Esophagus muscularis mucosa (tissue), 4 donors: ENCODE measurements around the gene TMEM135. TPM values are rescaled to one million over a fixed set of nuclear protein-coding genes. Genes with fewer than 3 reads are reported as not detected.

ENCODE experiments used
- DNase-seq: peaks from one replicate; pipeline ENCODE4 v3.0.0-alpha.2; 2017; ENCODE audit errors: extremely low spot score
- H3K27ac ChIP-seq, 4 donors: fragments of 200-600 bp; sonication (generic); replicated peaks in 1 of 4; 1 replicate in 3 of 4; 2 replicates in 1 of 4; pipeline ENCODE4 v1.5.1; 2016 to 2019; ENCODE audit warnings: mild to moderate bottlenecking in 1 of 4
- H3K27me3 ChIP-seq, 4 donors: fragments of 200-600 bp; sonication (generic); one replicate each; pipeline versions ENCODE4 v1.5.1 to v1.6.0; 2016 to 2019
- H3K36me3 ChIP-seq, 4 donors: fragments of 200-600 bp; sonication (generic); one replicate each; pipeline ENCODE4 v1.5.1; 2016 to 2019
- H3K4me1 ChIP-seq, 4 donors: fragments of 200-600 bp; sonication (generic); one replicate each; pipeline ENCODE4 v1.5.1; 2016 to 2019
- H3K4me3 ChIP-seq, 4 donors: fragments of 200-600 bp; sonication (generic); 1 replicate in 2 of 4; 2 replicates in 2 of 4; pipeline ENCODE4 v1.5.1; 2016 to 2019; ENCODE audit warnings: mild to moderate bottlenecking in 4 of 4, moderate library complexity in 1 of 4
- H3K9me3 ChIP-seq, 4 donors: fragments of 200-600 bp; sonication (generic); 1 replicate in 3 of 4; 2 replicates in 1 of 4; pipeline ENCODE4 v1.5.1; 2016 to 2019
- CTCF ChIP-seq, 3 experiments: fragments of 200-600 bp in 2 of 3; fragments of 450-650 bp in 1 of 3; sonication (generic) in 2 of 3; IDR thresholded peaks; one replicate each; pipeline ENCODE4 v1.5.1; 2017 to 2019; ENCODE audit warnings: antibody characterized with exemption in 3 of 3, mild to moderate bottlenecking in 2 of 3, moderate library complexity in 1 of 3
- EP300 ChIP-seq: sonication (generic); formaldehyde crosslinking; IDR thresholded peaks from one replicate; pipeline ENCODE4 v1.6.1; 2017; ENCODE audit warnings: antibody characterized with exemption
- POLR2A ChIP-seq: fragments of 450-650 bp; IDR thresholded peaks from one replicate; pipeline ENCODE4 v1.6.1; 2017; ENCODE audit warnings: antibody characterized with exemption, moderate library complexity, mild to moderate bottlenecking, low read depth
- POLR2AphosphoS5 ChIP-seq, 2 donors: sonication (generic); formaldehyde crosslinking; IDR thresholded peaks; one replicate each; pipeline ENCODE4 v1.6.1; 2017; ENCODE audit warnings: antibody characterized with exemption in 2 of 2
- WGBS: methylation state at CpG from one replicate; pipeline ENCODE4 v1.1.5; 2018; 5-methylcytosine and 5-hydroxymethylcytosine counted together
- intact Hi-C: fragments of 100-400 bp; cut with DNase I; formaldehyde crosslinking; loops from one replicate; pipeline ENCODE4 v1.15.1; 2023
- total RNA-seq, 4 donors: library from RNA; depleted of rRNA; stranded (reverse); fragments of >200 nt; gene quantifications; one replicate each; pipeline versions ENCODE4 v1.1.0 to v1.2.1, GENCODE V29; 2016

The TMEM135 gene
- total RNA-seq, 4 donors from 2014 or later = 11.6 to 19.5 (median 14.9) TPM

GRCh38 chr11:87258171-87258833 lies 220.6 kb downstream of the TMEM135 start:
- Histone ChIP-seq H3K27ac (no peak overlapping the region), H3K4me3 (no peak overlapping the region), H3K27me3 (no peaks in the 10 kb centered on the region), H3K4me1 (peaks cover 0 to 22% (median 10%) of the 10 kb centered on the region in 4 donors), H3K36me3 (no peaks in the 10 kb centered on the region), H3K9me3 (no peaks in the 10 kb centered on the region)
- no peak for TF ChIP-seq POLR2AphosphoS5 (IDR thresholded peaks at IDR 0.05)
- no peak for TF ChIP-seq POLR2A
- no peak for TF ChIP-seq EP300
- TF ChIP-seq CTCF (IDR thresholded peaks at IDR 0.05) = no peak
- intact Hi-C loops = no loop called here
- no peak for DNase-seq
- 7% methylated on average over 1 of the region's 1 CpG for WGBS

GRCh38 chr11:87259736-87260135 lies 222.0 kb downstream of the TMEM135 start:
- whole genome bisulfite sequencing = 62% methylated on average over 1 of the region's 1 CpG
- no peaks in the 10 kb centered on the region for H3K36me3 ChIP-seq
- intact Hi-C loops = loop anchor here (5.0 kb wide), 1 partner anchor 222 kb away; the partner anchor contains the start of gene TMEM135
- DNase-seq = no peak
- H3K27me3 ChIP-seq = no peaks in the 10 kb centered on the region
- H3K27ac ChIP-seq = no peak overlapping the region
- H3K9me3 ChIP-seq = no peaks in the 10 kb centered on the region
- no peak for TF ChIP-seq POLR2AphosphoS5 (IDR thresholded peaks at IDR 0.05)
- TF ChIP-seq POLR2A = no peak
- no peak for TF ChIP-seq EP300
- no peak for TF ChIP-seq CTCF (IDR thresholded peaks at IDR 0.05)
- H3K4me1 ChIP-seq = peaks cover 0 to 19% (median 10%) of the 10 kb centered on the region in 4 donors
- no peak overlapping the region for H3K4me3 ChIP-seq

- intact Hi-C loops = loop anchor here (5.0 kb wide), 1 partner anchor 224 kb away; the partner anchor contains the start of gene TMEM135
- Histone ChIP-seq H3K4me3 (no peak overlapping the region), H3K4me1 (peaks cover 0 to 19% (median 15%) of the 10 kb centered on the region in 4 donors), H3K27me3 (no peaks in the 10 kb centered on the region), H3K9me3 (no peaks in the 10 kb centered on the region), H3K27ac (no peak overlapping the region), H3K36me3 (no peaks in the 10 kb centered on the region)
- no peak for DNase-seq
- WGBS = 61% methylated on average over 3 of the region's 3 CpGs
- TF ChIP-seq POLR2AphosphoS5 (IDR thresholded peaks at IDR 0.05) = no peak
- TF ChIP-seq POLR2A = no peak
- TF ChIP-seq CTCF (IDR thresholded peaks at IDR 0.05) = no peak
- no peak for TF ChIP-seq EP300
Measured at GRCh38 chr11:87260811-87261210, 223.1 kb downstream of the TMEM135 start.

GRCh38 chr11:87263264-87263838 lies 225.6 kb downstream of the TMEM135 start:
- Histone ChIP-seq H3K9me3 (no peaks in the 10 kb centered on the region), H3K36me3 (no peaks in the 10 kb centered on the region), H3K4me1 (peaks cover 0 to 27% (median 18%) of the 10 kb centered on the region in 4 donors), H3K27me3 (no peaks in the 10 kb centered on the region), H3K4me3 (no peak overlapping the region), H3K27ac (no peak overlapping the region)
- TF ChIP-seq POLR2AphosphoS5 (IDR thresholded peaks at IDR 0.05) = no peak
- no peak for TF ChIP-seq POLR2A
- TF ChIP-seq CTCF (IDR thresholded peaks at IDR 0.05) = no peak
- TF ChIP-seq EP300 = no peak
- WGBS = 30% methylated on average over 2 of the region's 2 CpGs
- intact Hi-C loops = loop anchor here (5.0 kb wide), 1 partner anchor 226 kb away; the partner anchor contains the start of gene TMEM135
- DNase-seq = no peak
